ENCODE results near the gene HDAC11. TPM values are rescaled to one million over a fixed set of nuclear protein-coding genes. Genes with fewer than 3 reads are reported as not detected.

Gene HDAC11
- total RNA-seq, 1 experiment from 2014 or later: 12.0 TPM

DNA sequence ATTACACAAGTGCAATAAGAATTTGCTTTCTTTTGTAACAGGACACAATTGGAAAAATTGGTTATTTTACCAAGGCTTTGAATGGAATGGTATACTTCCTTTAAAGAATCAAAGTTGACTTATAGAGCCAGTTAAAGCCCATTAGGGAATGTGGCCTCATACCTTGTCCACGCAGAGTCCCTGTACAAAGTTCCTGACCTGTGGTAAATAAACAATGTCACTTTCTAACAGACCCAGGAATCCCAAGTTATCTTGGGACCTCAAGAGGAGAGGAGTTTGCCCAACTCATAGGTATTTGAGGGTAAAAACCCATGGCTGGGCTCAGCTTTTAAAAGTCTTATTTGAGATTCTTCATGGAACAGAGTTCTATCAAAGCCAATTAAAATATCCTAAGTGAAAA, 48.0 kb upstream of the HDAC11 start:
- ATAC-seq (no peak), DNase-seq (ENCODE audit: low spot score) (no peak)
- TF ChIP-seq, protein P1, sequence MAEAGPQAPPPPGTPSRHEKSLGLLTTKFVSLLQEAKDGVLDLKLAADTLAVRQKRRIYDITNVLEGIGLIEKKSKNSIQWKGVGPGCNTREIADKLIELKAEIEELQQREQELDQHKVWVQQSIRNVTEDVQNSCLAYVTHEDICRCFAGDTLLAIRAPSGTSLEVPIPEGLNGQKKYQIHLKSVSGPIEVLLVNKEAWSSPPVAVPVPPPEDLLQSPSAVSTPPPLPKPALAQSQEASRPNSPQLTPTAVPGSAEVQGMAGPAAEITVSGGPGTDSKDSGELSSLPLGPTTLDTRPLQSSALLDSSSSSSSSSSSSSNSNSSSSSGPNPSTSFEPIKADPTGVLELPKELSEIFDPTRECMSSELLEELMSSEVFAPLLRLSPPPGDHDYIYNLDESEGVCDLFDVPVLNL (CRISPR knock-in tag; IDR thresholded peaks at IDR 0.05; ENCODE audit: borderline replicate concordance, low read depth): no peak
- TF ChIP-seq ATF1 (CRISPR knock-in tag; IDR thresholded peaks at IDR 0.05) (no peak), ZNF423 (CRISPR knock-in tag; IDR thresholded peaks at IDR 0.05) (no peak), MAX (CRISPR knock-in tag; IDR thresholded peaks at IDR 0.05) (no peak), TP53 (CRISPR knock-in tag; IDR thresholded peaks at IDR 0.05) (no peak), E2F5 (CRISPR knock-in tag; IDR thresholded peaks at IDR 0.05) (no peak), ZNF317 (CRISPR knock-in tag; IDR thresholded peaks at IDR 0.05; ENCODE audit: borderline replicate concordance, low read depth) (no peak), ETV6 (CRISPR knock-in tag; IDR thresholded peaks at IDR 0.05) (no peak), JUN (CRISPR knock-in tag; IDR thresholded peaks at IDR 0.05) (no peak), ZNF138 (CRISPR knock-in tag; conservative IDR thresholded peaks at IDR 0.05) (no peak), ZNF416 (CRISPR knock-in tag; IDR thresholded peaks at IDR 0.05) (no peak)
- no peak overlapping the region for H3K27ac Mint-ChIP-seq
- 0 out of 2 replicates have a peak, but pooled peaks cover 2% of the 10 kb centered on the region for H3K27me3 Mint-ChIP-seq (ENCODE audit: low read depth)
- peaks cover 14% of the 10 kb centered on the region for H3K4me1 Mint-ChIP-seq
- peaks cover 4% of the 10 kb centered on the region for H3K36me3 Mint-ChIP-seq
- ChIA-PET POLR2A (no interaction called here), CTCF (no interaction called here)
- no peak overlapping the region for H3K4me3 Mint-ChIP-seq
- H3K9me3 Mint-ChIP-seq: peaks cover 5% of the 10 kb centered on the region; the same call in 1 of the 2 replicates

- Mint-ChIP-seq H3K4me1 (peaks cover 10% of the 10 kb centered on the region), H3K4me3 (no peak overlapping the region), H3K27me3 (ENCODE audit: low read depth) (0 out of 2 replicates have a peak, but pooled peaks cover 2% of the 10 kb centered on the region), H3K27ac (no peak overlapping the region), H3K36me3 (peaks cover 4% of the 10 kb centered on the region), H3K9me3 (peaks cover 5% of the 10 kb centered on the region; the same call in 1 of the 2 replicates)
- ChIA-PET POLR2A (no interaction called here), CTCF (no interaction called here)
- DNase-seq (ENCODE audit: low spot score): no peak
- ATAC-seq: no peak
- TF ChIP-seq TEAD4 (CRISPR knock-in tag; IDR thresholded peaks at IDR 0.05) (no peak), CREB1 (CRISPR knock-in tag; IDR thresholded peaks at IDR 0.05) (no peak), AFF4 (CRISPR knock-in tag; IDR thresholded peaks at IDR 0.05; ENCODE audit: borderline replicate concordance) (no peak), ZBTB43 (CRISPR knock-in tag; IDR thresholded peaks at IDR 0.05) (no peak), MXD4 (CRISPR knock-in tag; IDR thresholded peaks at IDR 0.05; ENCODE audit: borderline replicate concordance) (no peak), ZNF512 (CRISPR knock-in tag; IDR thresholded peaks at IDR 0.05; ENCODE audit: borderline replicate concordance) (no peak), FOXK1 (CRISPR knock-in tag; IDR thresholded peaks at IDR 0.05) (no peak)
- TF ChIP-seq, protein P2, sequence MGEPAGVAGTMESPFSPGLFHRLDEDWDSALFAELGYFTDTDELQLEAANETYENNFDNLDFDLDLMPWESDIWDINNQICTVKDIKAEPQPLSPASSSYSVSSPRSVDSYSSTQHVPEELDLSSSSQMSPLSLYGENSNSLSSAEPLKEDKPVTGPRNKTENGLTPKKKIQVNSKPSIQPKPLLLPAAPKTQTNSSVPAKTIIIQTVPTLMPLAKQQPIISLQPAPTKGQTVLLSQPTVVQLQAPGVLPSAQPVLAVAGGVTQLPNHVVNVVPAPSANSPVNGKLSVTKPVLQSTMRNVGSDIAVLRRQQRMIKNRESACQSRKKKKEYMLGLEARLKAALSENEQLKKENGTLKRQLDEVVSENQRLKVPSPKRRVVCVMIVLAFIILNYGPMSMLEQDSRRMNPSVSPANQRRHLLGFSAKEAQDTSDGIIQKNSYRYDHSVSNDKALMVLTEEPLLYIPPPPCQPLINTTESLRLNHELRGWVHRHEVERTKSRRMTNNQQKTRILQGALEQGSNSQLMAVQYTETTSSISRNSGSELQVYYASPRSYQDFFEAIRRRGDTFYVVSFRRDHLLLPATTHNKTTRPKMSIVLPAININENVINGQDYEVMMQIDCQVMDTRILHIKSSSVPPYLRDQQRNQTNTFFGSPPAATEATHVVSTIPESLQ (CRISPR knock-in tag; IDR thresholded peaks at IDR 0.05): no peak
- TF ChIP-seq, protein P3, sequence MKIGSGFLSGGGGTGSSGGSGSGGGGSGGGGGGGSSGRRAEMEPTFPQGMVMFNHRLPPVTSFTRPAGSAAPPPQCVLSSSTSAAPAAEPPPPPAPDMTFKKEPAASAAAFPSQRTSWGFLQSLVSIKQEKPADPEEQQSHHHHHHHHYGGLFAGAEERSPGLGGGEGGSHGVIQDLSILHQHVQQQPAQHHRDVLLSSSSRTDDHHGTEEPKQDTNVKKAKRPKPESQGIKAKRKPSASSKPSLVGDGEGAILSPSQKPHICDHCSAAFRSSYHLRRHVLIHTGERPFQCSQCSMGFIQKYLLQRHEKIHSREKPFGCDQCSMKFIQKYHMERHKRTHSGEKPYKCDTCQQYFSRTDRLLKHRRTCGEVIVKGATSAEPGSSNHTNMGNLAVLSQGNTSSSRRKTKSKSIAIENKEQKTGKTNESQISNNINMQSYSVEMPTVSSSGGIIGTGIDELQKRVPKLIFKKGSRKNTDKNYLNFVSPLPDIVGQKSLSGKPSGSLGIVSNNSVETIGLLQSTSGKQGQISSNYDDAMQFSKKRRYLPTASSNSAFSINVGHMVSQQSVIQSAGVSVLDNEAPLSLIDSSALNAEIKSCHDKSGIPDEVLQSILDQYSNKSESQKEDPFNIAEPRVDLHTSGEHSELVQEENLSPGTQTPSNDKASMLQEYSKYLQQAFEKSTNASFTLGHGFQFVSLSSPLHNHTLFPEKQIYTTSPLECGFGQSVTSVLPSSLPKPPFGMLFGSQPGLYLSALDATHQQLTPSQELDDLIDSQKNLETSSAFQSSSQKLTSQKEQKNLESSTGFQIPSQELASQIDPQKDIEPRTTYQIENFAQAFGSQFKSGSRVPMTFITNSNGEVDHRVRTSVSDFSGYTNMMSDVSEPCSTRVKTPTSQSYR (CRISPR knock-in tag; IDR thresholded peaks at IDR 0.05): no peak
- TF ChIP-seq, protein P4, sequence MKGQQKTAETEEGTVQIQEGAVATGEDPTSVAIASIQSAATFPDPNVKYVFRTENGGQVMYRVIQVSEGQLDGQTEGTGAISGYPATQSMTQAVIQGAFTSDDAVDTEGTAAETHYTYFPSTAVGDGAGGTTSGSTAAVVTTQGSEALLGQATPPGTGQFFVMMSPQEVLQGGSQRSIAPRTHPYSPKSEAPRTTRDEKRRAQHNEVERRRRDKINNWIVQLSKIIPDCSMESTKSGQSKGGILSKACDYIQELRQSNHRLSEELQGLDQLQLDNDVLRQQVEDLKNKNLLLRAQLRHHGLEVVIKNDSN (CRISPR knock-in tag; IDR thresholded peaks at IDR 0.05): no peak
Measured at GRCh38 chr3:13433912-13434311, 46.2 kb upstream of the HDAC11 start.
